ENCODE results near the gene CCDC33. TPM values are rescaled to one million over a fixed set of nuclear protein-coding genes. Genes with fewer than 3 reads are reported as not detected.

The CCDC33 gene
- polyA plus RNA-seq, 1 of the 3 experiments (the other 2 are of a cell fraction): 4.0 TPM

- DNase-seq: no peak
- Histone ChIP-seq H3F3A (replicated peaks; ENCODE audit: insufficient read depth) (no peaks in the 10 kb centered on the region), H3K9ac (no peak overlapping the region), H4K20me1 (ENCODE audit: insufficient read depth) (no peaks in the 10 kb centered on the region), H3K36me3 (replicated peaks in 1 of 2; ENCODE audit: control insufficient read depth in 1 of 2, insufficient read depth in 2 of 2, low read length in 1 of 2) (no peaks in the 10 kb centered on the region), H3K9me2 (no peaks in the 10 kb centered on the region), H3K4me3 (ENCODE audit: low read depth in 2 of 2, low read length in 1 of 2) (no peak overlapping the region), H3K27ac (ENCODE audit: low read depth in 2 of 2, low read length in 1 of 2) (peak overlapping the region in 1 of 2 experiments; percentile 22; a peak in 2 of 4 replicates), H3K9me3 (no peaks in the 10 kb centered on the region), H3K4me1 (ENCODE audit: control insufficient read depth in 1 of 2, insufficient read depth in 2 of 2, low read depth in 1 of 2, low read length in 1 of 2) (peaks cover 0 to 50% of the 10 kb centered on the region in 2 experiments; a peak in 1 of 4 replicates), H3K27me3 (ENCODE audit: insufficient read depth) (no peaks in the 10 kb centered on the region; the same call in 1 of the 2 replicates), H3K79me2 (ENCODE audit: insufficient read depth) (no peaks in the 10 kb centered on the region), H3K4me2 (no peak overlapping the region), H2AFZ (ENCODE audit: low read depth) (no peak overlapping the region)
- CTCF ChIA-PET: interaction anchor here (0.7 to 1.8 kb wide), 4 partner anchors 15 to 44 kb away, joined by 3 to 6 read pairs (median 4); no protein-coding TSS in a partner anchor
- POLR2A ChIA-PET: no interaction called here
- 29% methylated on average over 2 of the region's 8 CpGs for WGBS (ENCODE audit: low lambda C conversion rate)
- no peak for TF ChIP-seq IRF3 (IDR thresholded peaks at IDR 0.05; ENCODE audit: low read depth, low read length)
- TF ChIP-seq TEAD4 (IDR thresholded peaks at IDR 0.05; ENCODE audit: borderline replicate concordance, insufficient read depth): no peak
- TF ChIP-seq FOXM1 (IDR thresholded peaks at IDR 0.05; ENCODE audit: low read depth): no peak
- no peak for TF ChIP-seq YY1 (IDR thresholded peaks at IDR 0.05; ENCODE audit: low read depth)
- TF ChIP-seq USF2 (IDR thresholded peaks at IDR 0.05; ENCODE audit: borderline replicate concordance, low read depth, low read length): no peak
- TF ChIP-seq RXRA (IDR thresholded peaks at IDR 0.05; ENCODE audit: borderline replicate concordance, low read depth): no peak
- no peak for TF ChIP-seq JUND (IDR thresholded peaks at IDR 0.05)
- TF ChIP-seq RCOR1 (IDR thresholded peaks at IDR 0.05; ENCODE audit: low read length): no peak
- no peak for TF ChIP-seq EZH2phosphoT487 (IDR thresholded peaks at IDR 0.05; ENCODE audit: borderline replicate concordance, low read depth)
- TF ChIP-seq CTCF (IDR thresholded peaks at IDR 0.05): no peak
- no peak for TF ChIP-seq SIN3A (IDR thresholded peaks at IDR 0.05; ENCODE audit: borderline replicate concordance, low read depth, low read length)
- no peak for TF ChIP-seq RAD21 (IDR thresholded peaks at IDR 0.05; ENCODE audit: low read length)
These were observed 42.1 kb downstream of the CCDC33 start for GRCh38 chr15:74278207-74278606.
